Activated CD8-positive, alpha-beta T cell treated with anti-CD3 and anti-CD28 coated beads for 36 hours (primary cell): ENCODE results near the gene MYO1A. TPM values are rescaled to one million over a fixed set of nuclear protein-coding genes. Genes with fewer than 3 reads are reported as not detected.
"Not testable (repeated sequence)": the region's sequence is repeated elsewhere in the genome, so short reads cannot be mapped to it uniquely, and the experiment has no call there.

Experiments used
- ATAC-seq: fragments of 200-7000 bp; cut with Tn5 transposase; one replicate; pipeline ENCODE4 v1.10.0; 2021; ENCODE audit warnings: mild to moderate bottlenecking, moderate library complexity
- CTCF ChIA-PET: fragments of 350-600 bp; sonication (Branson Sonifier 250); formaldehyde crosslinking; loops from one replicate; lab custom pipeline; 2021; ENCODE audit warnings: antibody characterized with exemption; lab: Charles Lee
- POLR2A ChIA-PET: fragments of 350-600 bp; sonication (Branson Sonifier 250); formaldehyde crosslinking; loops from one replicate; lab custom pipeline; 2021; ENCODE audit warnings: antibody characterized with exemption; lab: Charles Lee
- DNase-seq: peaks from one replicate; pipeline ENCODE4 v3.0.0-alpha.2; 2020
- H3K27ac Mint-ChIP-seq: one replicate; pipeline ENCODE4 v1.8.0; 2021; ENCODE audit warnings: mild to moderate bottlenecking, mixed read lengths
- H3K27me3 Mint-ChIP-seq: one replicate; pipeline ENCODE4 v1.8.0; 2021; ENCODE audit warnings: mixed read lengths
- H3K36me3 Mint-ChIP-seq: one replicate; pipeline ENCODE4 v1.8.0; 2021; ENCODE audit warnings: low read depth, mixed read lengths
- H3K4me1 Mint-ChIP-seq: one replicate; pipeline ENCODE4 v1.8.0; 2021; ENCODE audit warnings: low read depth, mixed read lengths
- H3K4me3 Mint-ChIP-seq: one replicate; pipeline ENCODE4 v1.8.0; 2021; ENCODE audit warnings: mild to moderate bottlenecking, moderate library complexity, mixed read lengths
- H3K9me3 Mint-ChIP-seq: one replicate; pipeline ENCODE4 v1.8.0; 2021; ENCODE audit warnings: mixed read lengths
- CTCF ChIP-seq: fragments of 200-600 bp; IDR thresholded peaks from one replicate; pipeline ENCODE4 v1.8.0; 2022; ENCODE audit warnings: antibody characterized with exemption, mild to moderate bottlenecking
- intact Hi-C: fragments of 100-400 bp; cut with micrococcal nuclease; formaldehyde crosslinking; loops from one replicate; pipeline ENCODE4 v1.10.0; 2022
- total RNA-seq, 2 experiments: library from RNA; stranded (reverse); gene quantifications; one replicate each; pipeline ENCODE4 v1.2.3, GENCODE V29; 2021

Gene MYO1A
- total RNA-seq, 2 experiments from 2014 or later = 2.1 to 2.6 TPM

DNA sequence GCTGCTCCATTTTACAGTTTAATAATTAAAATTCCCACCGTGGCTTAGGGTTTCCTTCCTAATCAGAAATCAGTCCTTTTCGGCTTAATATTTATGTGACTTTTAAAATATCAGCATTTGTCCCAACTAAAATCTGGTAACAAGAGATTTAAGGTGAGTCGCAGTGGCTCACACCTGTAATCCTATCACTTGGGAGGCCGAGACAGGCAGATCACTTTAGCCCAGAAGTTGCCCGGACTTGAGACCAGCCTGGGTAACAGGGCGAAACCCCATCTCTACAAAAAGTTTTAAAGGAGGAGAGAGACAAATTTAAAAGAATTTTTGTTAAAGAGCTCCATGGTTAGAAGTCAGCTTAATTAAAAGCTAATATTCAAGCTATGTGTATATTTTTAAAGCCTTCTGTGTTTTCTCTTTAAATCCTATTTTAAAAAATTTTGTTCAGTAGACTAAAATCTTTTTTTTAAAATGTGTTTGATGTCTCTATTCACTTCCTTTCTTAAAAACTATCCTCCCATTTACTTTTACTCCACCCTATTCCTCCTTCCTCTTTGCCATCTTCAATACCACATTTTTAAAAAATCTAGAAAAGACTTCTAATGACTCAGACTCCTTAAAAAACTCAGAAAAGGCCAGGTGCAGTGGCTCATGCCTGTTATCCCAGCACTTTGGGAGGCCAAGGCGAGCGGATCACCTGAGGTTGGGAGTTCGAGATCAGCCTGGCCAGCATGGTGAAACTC lies 29.8 kb downstream of the MYO1A start:
- intact Hi-C loops = no loop called here
- peak overlapping the region; percentile 20 for H3K27ac Mint-ChIP-seq
- DNase-seq (no peak), ATAC-seq (no peak)
- no peaks in the 10 kb centered on the region for H3K9me3 Mint-ChIP-seq
- H3K4me3 Mint-ChIP-seq = no peak overlapping the region
- CTCF ChIA-PET = interaction anchor here (0.8 to 5.0 kb wide), 12 partner anchors 7 to 162 kb away, joined by 3 to 25 read pairs (median 12); partner anchors contain the start of genes MYO1A and STAT6
- H3K36me3 Mint-ChIP-seq = no peaks in the 10 kb centered on the region
- no peak for TF ChIP-seq CTCF
- no peaks in the 10 kb centered on the region for H3K27me3 Mint-ChIP-seq
- POLR2A ChIA-PET = interaction anchor here (1.1 to 1.7 kb wide), 3 partner anchors 11 to 31 kb away, joined by 3 to 5 read pairs (median 3); no protein-coding TSS in a partner anchor
- H3K4me1 Mint-ChIP-seq = peaks cover 8% of the 10 kb centered on the region

GRCh38 chr12:57018906-57019305 lies 31.0 kb downstream of the MYO1A start:
- Mint-ChIP-seq H3K27me3 (no peaks in the 10 kb centered on the region), H3K4me1 (peaks cover 8% of the 10 kb centered on the region), H3K9me3 (no peaks in the 10 kb centered on the region), H3K27ac (no peak overlapping the region), H3K4me3 (no peak overlapping the region), H3K36me3 (no peaks in the 10 kb centered on the region)
- POLR2A ChIA-PET = interaction anchor here (0.9 to 1.7 kb wide), 5 partner anchors 8 to 69 kb away, joined by 3 to 5 read pairs (median 3); partner anchors contain the start of gene MYO1A
- intact Hi-C loops = no loop called here
- TF ChIP-seq CTCF = no peak
- DNase-seq (no peak), ATAC-seq (no peak)
- CTCF ChIA-PET = interaction anchor here (1.2 to 5.0 kb wide), 9 partner anchors 9 to 163 kb away, joined by 3 to 25 read pairs (median 13); partner anchors contain the start of genes MYO1A and STAT6

GRCh38 chr12:57018353-57018752 lies 31.6 kb downstream of the MYO1A start:
- H3K36me3 Mint-ChIP-seq, ATAC-seq, H3K4me3 Mint-ChIP-seq, DNase-seq, H3K27me3 Mint-ChIP-seq, intact Hi-C loops, H3K27ac Mint-ChIP-seq, H3K4me1 Mint-ChIP-seq, H3K9me3 Mint-ChIP-seq: not testable (repeated sequence)
- ChIA-PET CTCF (interaction anchor here (1.2 to 5.0 kb wide), 8 partner anchors 9 to 164 kb away, joined by 3 to 25 read pairs (median 16); partner anchors contain the start of genes MYO1A and STAT6), POLR2A (interaction anchor here (0.9 to 1.7 kb wide), 5 partner anchors 9 to 70 kb away, joined by 3 to 5 read pairs (median 3); partner anchors contain the start of gene MYO1A)

- ATAC-seq (no peak), DNase-seq (no peak)
- ChIA-PET CTCF (interaction anchor here (0.7 to 5.0 kb wide), 10 partner anchors 8 to 167 kb away, joined by 3 to 25 read pairs (median 4); no protein-coding TSS in a partner anchor), POLR2A (interaction anchor here (0.9 to 1.7 kb wide), 4 partner anchors 9 to 291 kb away, joined by 3 to 5 read pairs (median 4); partner anchors contain the start of gene NACA)
- Mint-ChIP-seq H3K4me1 (peaks cover 17% of the 10 kb centered on the region), H3K9me3 (no peaks in the 10 kb centered on the region), H3K4me3 (no peak within 1 kb of the TSS), H3K27me3 (no peaks in the 10 kb centered on the region), H3K27ac (no peak within 1 kb of the TSS), H3K36me3 (no peaks in the 10 kb centered on the region)
- no peak for TF ChIP-seq CTCF
- intact Hi-C loops = no loop called here
Observed at GRCh38 chr12:57016348-57016747, 33.6 kb downstream of the MYO1A start, which contains the start of gene TAC3. TSS of gene TAC3 (minus strand) at chr12:57016529. CDS start at chr12:57015797, 732 bp downstream.

DNA sequence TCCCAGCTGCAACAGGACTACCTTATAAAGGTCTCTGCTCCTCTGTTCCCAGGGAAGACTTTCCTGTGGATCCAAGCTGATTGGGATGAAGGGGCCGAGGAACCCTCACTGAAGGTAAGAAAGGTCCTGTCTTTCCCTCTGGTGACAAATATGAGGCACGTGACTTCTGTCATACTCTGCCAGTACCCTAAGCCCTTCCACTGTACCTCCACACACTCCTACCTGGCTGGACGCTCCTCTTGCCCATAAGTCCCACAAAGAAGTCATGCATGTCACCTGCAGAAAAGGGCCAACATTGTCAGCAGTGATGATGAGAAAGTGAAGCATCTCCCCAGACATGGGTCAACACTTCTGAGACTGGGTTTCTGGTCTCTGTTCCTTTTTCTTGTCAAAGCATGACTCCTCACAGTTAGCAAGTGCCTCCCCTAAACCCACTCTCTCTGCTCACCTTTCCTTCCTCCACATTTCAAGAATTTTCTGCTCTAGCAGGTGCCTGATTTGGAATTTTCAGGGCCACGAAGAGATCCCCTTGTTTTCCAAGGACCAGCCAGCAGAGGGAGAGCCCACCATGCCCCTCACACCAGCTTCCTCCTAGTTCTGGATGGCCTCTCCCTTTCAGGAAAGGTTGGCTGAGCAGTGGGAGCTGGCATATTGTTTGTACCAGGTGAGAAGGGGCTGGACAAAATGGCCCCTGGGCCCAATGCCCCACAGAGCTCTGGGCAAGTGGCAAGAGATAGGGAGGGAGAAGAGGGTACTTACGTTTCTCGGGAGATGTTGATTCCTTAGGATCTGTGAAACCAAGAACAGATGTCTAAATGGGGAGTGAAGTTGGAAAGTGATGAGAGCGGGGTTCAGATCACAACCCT lies 37.1 kb downstream of the MYO1A start:
- Mint-ChIP-seq H3K9me3 (no peaks in the 10 kb centered on the region), H3K4me1 (peaks cover 23% of the 10 kb centered on the region), H3K36me3 (no peaks in the 10 kb centered on the region), H3K4me3 (no peak overlapping the region), H3K27ac (no peak overlapping the region), H3K27me3 (no peaks in the 10 kb centered on the region)
- ATAC-seq (no peak), DNase-seq (no peak)
- ChIA-PET POLR2A (interaction anchor here (0.5 to 0.9 kb wide), 4 partner anchors 14 to 75 kb away, joined by 3 read pairs; partner anchors contain the start of gene MYO1A), CTCF (interaction anchor here (0.6 to 3.9 kb wide), 7 partner anchors 11 to 292 kb away, joined by 3 to 23 read pairs (median 5); no protein-coding TSS in a partner anchor)
- intact Hi-C loops = no loop called here
- TF ChIP-seq CTCF = no peak
